Measurements from ENCODE around the gene MAPKAP1.
"Not testable (repeated sequence)": the region's sequence is repeated elsewhere in the genome, so short reads cannot be mapped to it uniquely, and the experiment has no call there.

The MAPKAP1 gene

DNA sequence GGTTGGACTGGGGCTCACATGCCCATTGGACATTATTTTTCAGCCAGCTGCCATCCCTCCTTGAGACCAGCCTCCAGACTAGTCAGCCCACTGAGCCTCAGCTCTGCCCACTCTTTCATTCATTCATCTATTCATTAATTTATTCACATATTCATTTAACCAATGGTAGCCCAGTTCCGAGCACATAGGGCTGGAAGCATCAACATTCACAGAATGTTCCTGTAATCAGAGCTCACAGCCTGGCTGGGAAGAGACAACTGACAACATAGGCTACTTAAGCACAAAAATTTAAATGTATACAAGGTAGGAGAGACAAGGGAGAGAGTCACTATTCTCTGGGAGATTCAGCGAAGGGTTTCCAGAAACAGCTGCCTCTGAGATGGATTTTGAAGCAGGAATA lies 23.2 kb upstream of the MAPKAP1 start:
- DNase-seq: no peak

DNA sequence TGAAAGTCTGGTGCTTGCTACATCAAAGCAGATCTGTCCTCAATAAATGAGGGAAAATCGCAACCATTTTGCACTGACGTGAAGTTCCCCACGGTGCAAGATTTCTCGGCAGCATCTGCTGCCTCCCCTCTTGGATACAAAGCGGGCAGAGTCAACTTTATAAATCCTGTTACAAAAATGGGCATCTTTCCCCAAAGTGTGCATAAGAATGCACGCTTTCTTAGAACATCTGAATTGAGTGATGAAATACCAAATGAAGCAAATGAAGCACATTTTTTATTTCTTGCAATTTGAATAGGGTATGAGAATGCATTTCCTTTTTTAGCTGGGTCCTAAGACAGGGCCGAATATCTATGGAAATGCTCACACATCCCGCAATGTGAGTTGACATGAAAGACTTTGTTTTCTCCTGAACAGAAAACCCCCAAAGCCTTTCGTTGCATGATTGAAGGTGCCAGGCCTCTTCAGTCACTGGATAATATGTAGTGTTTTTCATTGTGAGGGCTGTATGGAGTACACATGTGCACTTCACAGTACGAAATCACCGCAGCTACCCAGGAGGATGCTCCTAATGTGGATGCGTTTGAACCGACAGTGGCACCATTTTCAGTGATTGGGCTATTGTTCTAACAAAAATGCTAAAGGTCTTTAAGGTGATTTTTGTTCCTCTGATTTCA lies 19.6 kb upstream of the MAPKAP1 start:
- DNase-seq: no peak

DNA sequence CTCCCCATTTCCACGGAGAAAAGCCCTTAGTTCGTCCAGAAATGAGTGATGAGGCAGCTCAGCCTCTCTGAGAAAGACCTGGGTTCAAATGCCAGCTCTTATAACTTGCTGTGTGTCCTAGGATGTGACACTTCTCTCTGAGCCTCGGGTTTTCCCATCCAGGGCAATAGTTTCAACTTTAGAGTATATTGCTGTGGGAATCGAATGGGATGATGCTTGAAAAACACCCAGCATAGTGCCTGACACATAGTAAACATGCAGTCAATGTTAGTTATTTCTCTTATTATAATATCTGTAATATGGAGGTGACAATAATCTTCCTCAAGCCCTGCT lies 430 bp upstream of the MAPKAP1 start:
- DNase-seq: no peak

DNA sequence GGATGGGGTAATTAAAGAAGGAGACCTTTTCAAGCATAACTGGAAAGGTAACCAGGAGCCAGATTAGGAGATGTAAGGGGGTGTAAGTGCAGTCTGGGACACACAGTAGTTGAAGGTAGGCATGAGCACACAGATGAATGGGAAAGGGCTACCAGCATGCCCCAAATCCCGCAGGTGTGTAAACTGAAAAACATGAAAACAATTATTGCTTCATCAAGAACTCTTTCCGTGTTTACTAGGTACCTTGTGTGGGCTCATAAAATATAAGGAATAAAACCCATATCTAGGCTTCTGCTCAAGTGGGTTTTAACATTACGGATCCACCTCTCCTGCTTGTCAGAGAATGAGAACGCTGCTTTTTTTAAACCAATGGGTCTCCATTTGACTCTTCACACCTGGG lies 1.1 kb downstream of the MAPKAP1 start:
- DNase-seq: no peak

DNA sequence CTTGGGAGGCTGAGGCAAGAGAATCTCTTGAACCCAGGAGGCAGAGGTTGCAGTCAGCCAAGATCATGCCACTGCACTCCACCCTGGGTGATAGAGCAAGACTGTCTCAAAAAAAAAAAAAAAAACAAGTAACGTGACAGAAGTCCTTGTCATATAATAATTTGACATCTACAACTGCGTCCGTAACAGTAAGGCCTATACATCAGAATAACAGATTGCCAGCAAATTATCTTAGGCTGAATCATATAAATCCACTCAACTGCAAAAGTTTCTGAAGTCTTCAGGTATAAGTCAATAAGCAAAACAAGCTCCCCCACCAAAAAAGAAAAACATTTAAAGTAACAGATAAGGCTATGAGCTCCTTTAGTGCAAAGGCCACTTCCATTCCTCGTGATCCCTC lies 3.3 kb downstream of the MAPKAP1 start:
- DNase-seq: no peak

DNA sequence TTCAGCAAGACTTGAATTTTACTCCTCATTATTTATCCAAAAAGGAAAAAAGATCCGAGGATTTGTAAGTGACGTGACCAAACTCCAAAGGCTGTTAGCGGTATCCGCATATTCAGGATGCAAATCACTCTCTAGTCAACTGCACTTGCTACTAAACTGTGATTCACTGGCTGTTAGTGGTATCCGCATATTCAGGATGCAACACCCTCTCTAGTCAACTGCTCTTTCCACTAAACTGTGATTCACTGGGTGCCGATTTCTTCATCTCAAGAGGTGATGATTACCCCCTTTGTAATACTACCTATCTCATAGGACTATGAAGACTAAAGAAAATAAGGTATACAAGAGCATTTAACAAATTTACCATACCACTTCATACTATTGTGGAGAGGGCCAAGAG lies 5.7 kb downstream of the MAPKAP1 start:
- DNase-seq: no peak

DNA sequence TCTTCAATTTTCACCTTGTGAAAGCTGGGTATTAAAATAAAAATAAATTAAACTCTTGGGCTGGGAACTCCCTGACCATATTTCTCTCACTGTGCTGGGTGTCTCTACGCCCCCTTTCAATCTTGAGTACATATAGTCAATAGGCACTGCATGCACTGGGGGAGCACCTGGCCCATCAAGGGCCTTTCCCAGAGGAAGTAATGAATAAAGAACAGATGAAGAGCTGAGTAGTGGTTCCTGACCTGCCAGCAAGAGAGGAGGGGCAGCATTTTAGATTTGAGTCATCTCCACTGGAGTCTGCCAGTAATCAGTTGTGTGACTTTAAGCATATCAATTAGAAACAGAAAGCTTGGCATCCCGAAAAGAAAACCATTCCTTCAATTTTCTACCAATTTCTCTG lies 6.2 kb downstream of the MAPKAP1 start:
- no peak for DNase-seq

DNA sequence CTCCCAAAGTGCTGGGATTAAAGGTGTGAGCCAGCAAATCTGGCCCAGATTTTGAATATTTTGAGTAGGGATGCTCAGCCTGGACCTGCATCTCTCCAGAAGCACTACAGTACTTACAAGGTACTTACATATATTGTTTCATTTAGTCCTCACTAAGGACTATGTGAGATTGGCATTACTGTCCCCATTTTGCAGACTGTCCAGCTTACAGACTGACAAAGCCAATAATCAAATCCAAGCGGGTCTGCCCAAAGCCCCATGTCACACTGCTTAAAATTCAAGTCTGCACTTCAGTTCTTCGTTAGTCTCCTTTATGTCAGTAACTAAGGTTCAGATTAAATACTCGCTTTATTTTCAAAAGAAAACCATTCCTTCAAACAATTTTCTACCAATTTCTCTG lies 7.1 kb downstream of the MAPKAP1 start:
- DNase-seq: no peak

DNA sequence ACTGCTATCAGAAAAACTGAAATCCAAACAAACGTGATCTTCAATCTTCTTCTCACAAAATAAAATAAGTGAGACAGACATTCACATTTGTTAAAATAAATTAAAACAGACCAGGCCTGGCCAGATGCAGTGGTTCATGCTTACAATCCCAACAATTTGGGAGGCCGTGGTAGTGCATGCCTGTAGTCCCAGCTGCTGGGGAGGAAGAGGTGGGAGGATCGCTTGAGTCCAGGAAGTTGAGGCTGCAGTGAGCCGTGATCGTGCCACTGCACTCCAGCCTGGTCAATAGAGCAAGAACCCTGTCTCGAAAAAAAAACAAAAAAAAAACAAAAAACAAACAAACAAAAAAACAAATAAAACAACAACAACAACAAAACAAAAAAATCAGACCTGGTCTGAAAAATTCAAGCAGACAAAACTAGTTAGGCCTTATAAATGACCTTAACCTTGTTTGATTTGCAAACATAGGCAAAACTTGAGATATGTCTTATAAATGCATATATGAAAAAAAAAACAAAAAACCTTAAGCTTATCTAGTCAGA lies 10.8 kb downstream of the MAPKAP1 start:
- DNase-seq: no peak

DNA sequence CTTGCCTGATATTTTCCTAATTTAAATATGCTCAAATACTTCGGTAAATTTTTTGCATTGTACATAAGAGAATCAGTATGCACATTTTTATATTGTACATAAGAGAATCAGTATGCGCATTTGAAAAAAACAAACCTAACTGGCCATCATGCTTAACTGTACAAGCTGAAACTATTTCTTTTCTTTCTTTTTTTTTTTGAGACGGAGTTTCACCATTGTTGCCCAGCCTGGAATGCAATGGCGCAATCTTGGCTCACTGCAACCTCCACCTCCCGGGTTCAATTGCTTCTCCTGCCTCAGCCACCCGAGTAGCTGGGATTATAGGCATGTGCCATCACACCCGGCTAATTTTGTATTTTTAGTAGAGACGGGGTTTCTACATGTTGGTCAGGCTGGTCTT lies 11.5 kb downstream of the MAPKAP1 start:
- not testable (repeated sequence) for DNase-seq

DNA sequence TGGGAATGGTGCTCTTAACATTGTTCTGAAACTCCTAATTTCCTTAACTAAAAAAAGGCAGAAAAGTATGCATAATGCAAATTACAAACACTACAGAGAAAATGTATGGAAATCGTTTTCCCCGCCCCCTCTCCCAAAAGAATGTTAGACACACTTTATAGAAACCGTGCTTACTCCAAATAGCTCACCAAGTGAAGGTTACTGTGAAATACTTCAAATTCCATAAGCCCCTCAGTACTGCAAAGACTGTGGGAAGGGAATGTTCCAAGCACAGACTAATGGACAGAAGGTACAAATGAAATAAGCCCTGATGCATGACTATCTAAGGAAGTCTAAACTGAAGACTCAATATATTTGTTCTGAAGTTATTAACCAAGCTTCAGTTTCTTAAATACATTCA lies 12.5 kb downstream of the MAPKAP1 start:
- no peak for DNase-seq

DNA sequence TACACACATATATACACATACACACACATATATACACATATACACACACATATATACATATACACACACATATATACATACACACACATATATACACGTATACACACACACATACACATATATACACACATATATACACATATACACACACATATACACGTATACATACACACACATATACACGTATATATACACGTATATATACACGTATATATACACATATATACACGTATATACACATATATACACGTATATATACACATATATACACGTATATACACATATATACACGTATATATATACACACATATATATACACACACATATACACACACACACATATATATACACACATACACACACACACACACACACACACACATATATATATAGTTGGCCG lies 13.5 kb downstream of the MAPKAP1 start:
- DNase-seq: not testable (repeated sequence)

DNA sequence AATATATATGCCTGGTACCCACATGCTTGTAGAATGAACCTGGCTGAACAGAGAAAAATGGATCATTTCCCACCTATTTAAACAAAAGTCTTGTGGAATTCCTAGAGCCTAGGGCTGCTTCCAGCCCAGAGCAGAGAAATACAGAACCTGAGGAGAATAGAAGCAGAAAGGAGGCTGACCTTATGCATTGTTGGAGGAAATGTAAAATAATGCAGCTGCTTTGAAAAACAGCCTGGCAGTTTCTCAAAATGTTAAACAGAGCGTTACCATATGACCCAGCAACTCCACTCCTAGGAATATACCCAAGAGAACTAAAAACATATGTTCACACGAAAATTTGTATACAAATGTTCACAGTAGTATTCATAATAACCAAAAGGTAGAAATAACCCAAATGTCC lies 15.1 kb downstream of the MAPKAP1 start:
- DNase-seq: no peak

DNA sequence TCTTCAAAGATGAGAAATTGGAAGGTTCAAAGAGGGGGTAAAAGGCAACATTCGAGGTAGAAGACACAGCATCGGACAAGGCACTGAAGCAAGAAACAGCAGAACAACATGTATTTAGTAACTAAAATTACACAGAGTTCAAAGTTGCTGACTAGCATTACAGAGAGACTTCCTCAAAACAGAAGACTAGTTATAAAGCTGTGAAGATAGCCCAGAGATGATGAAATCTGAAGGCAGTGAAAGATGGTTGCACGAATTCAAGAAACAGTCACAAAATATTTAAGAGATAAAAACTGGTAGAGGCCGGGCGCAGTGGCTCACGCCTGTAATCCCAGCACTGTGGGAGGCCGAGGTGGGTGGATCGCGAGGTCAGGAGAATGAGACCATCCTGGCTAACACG lies 16.3 kb downstream of the MAPKAP1 start:
- no peak for DNase-seq

DNA sequence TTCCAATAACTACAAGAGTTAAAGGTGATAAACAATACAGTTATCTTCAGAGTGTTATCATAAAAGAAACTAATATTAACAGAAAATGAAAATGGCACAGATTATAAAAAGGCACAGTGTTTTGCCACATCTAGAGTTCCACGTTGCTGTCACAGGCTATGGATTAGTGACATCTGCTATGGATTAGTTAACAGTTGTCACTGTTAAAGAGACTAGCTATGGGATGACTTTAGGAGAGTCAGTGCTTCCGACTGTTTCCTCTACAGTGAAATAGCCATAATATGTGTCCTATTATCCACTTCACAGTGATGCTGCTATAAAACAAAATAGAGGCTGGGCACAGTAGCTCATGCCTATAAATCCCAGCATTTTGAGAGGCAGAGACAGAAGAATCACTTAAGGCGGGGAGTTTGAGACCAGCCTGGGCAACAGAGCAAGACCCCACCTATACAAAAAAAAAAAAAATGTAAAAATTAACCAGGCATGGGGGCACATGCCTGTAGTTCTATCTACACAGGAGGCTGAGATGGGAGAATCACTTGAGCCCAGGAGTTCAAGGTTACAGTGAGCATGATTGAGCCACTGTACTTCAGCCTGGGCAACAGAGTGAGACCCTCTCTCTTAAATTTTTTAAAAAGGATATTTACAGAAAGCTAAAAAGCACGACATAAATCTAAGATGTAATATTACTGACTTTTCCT lies 19.7 kb downstream of the MAPKAP1 start:
- DNase-seq: no peak

DNA sequence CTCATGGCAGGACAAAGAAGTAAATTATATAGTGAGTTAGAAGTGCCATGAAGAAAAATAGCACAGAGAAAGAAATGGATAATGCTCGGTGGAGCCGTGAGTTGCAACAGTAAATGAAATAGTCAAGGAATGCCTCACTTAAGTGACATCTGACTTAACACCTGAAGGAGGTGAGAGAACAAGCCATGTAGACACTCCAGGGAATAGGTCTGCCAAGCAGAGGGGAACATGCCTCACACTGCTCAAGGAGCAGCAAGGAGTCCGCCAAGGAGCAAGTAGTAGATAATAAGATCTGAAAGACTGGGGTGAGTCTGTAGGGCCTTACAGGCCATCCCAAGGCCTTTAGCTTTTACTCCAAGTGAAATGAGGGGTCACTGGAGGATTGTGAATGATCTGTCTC lies 21.8 kb downstream of the MAPKAP1 start:
- no peak for DNase-seq

DNA sequence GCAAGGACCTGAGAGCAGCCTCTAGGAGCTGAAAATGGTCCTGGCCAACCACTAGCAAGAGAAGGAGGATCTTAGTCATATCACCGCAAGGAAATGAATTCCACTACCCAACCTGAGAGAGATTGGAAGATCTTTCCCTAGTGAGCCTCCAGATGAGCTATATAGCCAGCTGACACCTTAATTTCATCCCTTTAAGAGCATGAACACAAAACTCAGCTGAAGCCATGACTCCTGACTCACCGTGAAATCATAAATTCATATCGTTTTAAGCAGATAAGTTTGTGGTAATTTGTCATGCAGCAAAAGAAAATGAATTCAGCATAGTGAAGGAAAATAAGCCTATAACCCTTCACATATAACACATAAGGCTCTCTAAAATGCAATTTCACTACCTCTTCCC lies 23.5 kb downstream of the MAPKAP1 start:
- no peak for DNase-seq

DNA sequence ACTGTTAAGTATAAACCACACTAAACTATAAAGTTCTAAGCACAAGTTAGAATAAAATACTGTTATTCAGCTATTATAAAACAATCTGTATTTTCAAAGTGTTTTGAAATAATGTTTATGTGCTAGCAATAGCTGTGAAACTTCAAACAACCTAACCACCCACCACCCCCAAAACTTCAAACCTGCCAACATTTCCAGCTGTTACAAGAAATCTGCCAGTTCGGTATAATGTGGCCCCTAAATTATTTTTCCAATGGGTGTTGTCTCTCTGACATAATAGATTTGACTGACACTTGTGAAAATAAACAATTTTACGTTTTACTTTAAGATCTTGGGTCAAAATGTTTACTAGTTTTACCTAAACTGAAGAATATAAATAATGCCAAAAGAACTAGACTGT lies 24.7 kb downstream of the MAPKAP1 start:
- DNase-seq: no peak

DNA sequence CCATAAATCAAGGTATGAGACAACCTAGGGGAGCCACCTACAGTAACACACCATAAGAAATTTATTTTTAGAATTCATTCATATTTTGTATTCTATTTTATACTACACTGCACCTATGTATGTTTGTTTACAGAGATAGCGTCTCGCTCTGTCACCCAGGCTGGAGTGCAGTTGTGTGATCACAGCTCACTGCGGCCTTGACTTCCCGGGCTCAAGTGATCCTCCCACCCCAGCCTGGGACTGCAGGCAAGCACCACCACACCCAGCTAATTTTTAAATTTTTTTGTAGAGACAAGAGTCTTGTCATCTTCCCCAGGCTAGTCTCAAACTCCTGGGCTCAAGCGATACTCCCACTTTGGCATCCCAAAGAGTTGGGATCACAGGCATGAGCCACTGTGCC lies 25.4 kb downstream of the MAPKAP1 start:
- DNase-seq: no peak

DNA sequence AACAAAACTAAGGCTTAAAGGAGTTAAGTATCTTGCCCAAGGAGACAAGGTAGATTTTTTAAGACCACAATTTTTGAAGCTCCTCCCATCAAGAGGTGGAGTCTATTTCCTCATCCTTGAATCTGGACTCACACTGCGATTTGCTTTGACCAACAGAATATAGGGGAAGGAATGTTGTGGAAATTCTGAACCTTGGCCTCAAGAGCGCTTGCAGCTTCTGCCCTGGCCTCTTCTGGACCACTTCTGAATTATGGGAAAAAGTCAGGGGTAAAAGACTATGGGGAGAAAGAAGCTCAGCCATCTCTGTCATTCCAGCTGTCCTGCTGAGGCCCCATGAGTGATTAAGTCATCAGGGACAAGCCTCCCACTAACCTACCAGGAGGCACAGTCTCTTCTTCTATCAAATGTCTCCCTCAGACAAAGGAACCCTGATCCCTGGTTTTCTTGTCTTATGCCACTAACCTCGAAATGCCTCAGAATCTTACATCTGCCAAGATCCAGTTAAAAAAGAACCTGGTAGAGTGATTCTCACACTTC lies 25.9 kb downstream of the MAPKAP1 start:
- DNase-seq: no peak

DNA sequence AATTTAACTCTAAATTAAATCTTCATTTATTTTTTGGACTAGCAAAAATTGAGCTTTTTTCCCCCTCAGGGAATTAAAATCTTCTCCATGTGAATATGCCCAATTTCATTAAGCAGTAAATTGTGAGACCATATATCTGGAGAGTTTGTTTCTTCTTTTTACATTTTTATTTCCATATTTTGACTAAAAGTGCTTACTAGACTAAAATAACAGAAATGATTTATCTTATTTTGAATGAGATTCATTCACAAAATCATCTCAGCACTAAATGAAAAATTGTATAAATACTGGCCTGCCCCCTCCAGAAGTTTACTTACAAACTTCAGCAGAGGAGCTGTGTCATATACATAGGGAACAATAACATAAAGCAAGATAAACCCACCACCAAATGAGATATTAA lies 26.6 kb downstream of the MAPKAP1 start:
- no peak for DNase-seq

DNA sequence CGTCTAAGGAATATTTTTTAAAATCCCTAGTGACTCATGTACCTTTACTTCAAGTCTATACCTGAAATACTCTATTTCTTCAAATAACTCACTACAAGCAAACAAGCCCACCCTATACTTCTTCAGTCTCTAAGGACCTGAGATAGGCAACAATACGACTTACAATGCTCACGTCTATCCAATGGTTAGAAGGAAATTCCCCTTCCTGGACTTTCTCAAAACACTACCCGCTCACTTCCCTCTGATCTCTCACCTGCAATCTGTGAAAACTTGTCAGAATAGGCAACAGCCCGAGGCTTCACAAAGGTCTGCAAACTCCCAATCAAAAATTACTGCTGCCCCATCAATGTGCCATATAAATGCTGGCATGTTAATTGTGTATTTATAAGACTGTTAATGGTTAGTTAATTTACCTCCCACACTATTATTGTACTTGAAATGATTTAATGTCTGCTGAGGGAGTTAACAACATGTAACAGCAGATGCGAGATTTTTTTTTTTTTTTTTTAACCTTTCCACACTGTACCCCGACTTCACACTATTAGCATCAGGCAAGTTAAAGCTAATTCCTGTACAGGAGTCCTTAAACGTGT lies 27.3 kb downstream of the MAPKAP1 start:
- no peak for DNase-seq

DNA sequence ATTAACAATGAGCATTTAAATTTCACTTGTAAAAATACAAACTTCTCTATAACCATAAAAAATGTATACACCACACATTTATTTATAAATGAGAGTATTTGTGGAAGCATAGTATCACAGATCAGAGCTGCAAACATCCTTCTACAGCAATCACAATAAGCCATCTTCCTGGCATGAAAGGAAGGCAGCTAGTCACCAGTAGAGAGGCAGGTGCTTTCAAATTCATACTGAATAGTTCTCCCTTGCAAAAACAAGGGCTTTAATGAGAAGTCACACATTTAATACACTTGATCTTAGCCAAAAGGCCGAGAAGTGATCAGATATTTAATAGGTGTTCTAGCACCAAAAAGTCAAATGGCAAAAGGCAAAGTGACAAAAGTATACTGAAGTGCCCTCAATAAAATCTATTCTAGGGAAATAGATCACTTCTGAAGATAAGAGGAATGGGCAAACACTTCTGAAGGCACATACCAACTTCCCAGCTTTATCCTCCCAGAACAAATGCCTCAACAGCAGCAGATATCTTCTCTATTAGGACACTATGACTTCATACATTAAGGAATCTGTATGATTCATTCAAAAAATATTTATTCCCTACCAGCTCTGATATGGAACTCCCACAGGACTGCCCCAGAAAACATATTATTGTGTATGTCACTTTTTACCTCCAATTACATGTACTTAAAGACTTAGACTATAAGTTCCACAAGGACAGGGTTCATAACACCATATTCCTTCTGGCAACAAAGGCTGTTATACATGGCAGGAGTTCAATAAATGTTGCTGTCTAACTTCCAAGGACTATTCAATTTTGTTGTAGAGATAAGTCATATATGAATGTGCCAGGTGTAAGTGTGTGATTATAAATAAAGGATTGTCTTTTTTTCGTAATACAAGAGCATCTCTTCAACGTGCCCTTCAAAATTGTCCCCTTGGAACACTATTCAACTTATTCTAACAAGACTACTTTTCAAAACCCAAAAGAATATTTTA lies 31.7 kb downstream of the MAPKAP1 start:
- DNase-seq: no peak
